ENCODE measurements around the gene TMEM169. TPM values are rescaled to one million over a fixed set of nuclear protein-coding genes. Genes with fewer than 3 reads are reported as not detected.
A peak's percentile ranks its signal among the peaks of the same experiment; 100 is the strongest.

The TMEM169 gene
- total RNA-seq, 1 experiment from 2014 or later, result 0.46 TPM

- intact Hi-C loops (cut with micrococcal nuclease; ENCODE audit: unreplicated experiment), result loop anchor here (5.0 kb wide), 2 partner anchors 82 to 383 kb away; partner anchors contain the start of gene RPL37A
- Histone ChIP-seq H3K9me2 (ENCODE audit: insufficient read depth) (no peaks in the 10 kb centered on the region), H2AFZ (no peak overlapping the region), H3F3A (ENCODE audit: insufficient read depth, low read depth) (peaks cover 49% of the 10 kb centered on the region), H3K36me3 (ENCODE audit: low read depth) (peaks cover 70% of the 10 kb centered on the region), H3K4me3 (no peak overlapping the region), H3K9me3 (ENCODE audit: insufficient read depth, low read depth) (no peaks in the 10 kb centered on the region), H3K4me1 (replicated peaks; ENCODE audit: insufficient read depth) (peaks cover 19% of the 10 kb centered on the region), H3K27me3 (ENCODE audit: insufficient read depth, low read depth) (no peaks in the 10 kb centered on the region), H3K79me2 (ENCODE audit: low read depth) (peaks cover 83% of the 10 kb centered on the region), H4K20me1 (ENCODE audit: insufficient read depth) (peaks cover 22% of the 10 kb centered on the region), H3K4me2 (no peak overlapping the region), H3K27ac (peak overlapping the region; percentile 33; the same call in 1 of the 2 replicates)
- BruUV-seq (replicated peaks), result no TSS peak
- no peak for DNase-seq
- no peak for TF ChIP-seq CTCF (conservative IDR thresholded peaks at IDR 0.05)
- TF ChIP-seq EZH2 (IDR thresholded peaks at IDR 0.05; ENCODE audit: low read depth), result no peak
- ChIA-PET CTCF (interaction anchor here (0.5 to 0.9 kb wide), 6 partner anchors 23 to 1689 kb away, joined by 3 to 5 read pairs (median 3); partner anchors contain the start of genes PECR and TMEM169), POLR2A (ENCODE audit: unreplicated experiment) (interaction anchor here (0.5 to 0.8 kb wide), 5 partner anchors 27 to 384 kb away, joined by 3 to 4 read pairs (median 3); partner anchors contain the start of gene RPL37A)
These were observed 32.6 kb downstream of the TMEM169 start for GRCh38 chr2:216114382-216114713.

- peaks cover 78% of the 10 kb centered on the region for H3K79me2 ChIP-seq (ENCODE audit: low read depth)
- H3K4me3 ChIP-seq, result peak overlapping the region; percentile 76
- ChIA-PET POLR2A (ENCODE audit: unreplicated experiment) (interaction anchor here (0.5 to 0.8 kb wide), 5 partner anchors 26 to 384 kb away, joined by 3 to 4 read pairs (median 3); partner anchors contain the start of gene RPL37A), CTCF (interaction anchor here (0.5 to 0.9 kb wide), 6 partner anchors 23 to 1688 kb away, joined by 3 to 5 read pairs (median 3); partner anchors contain the start of genes PECR and TMEM169)
- H3F3A ChIP-seq (ENCODE audit: insufficient read depth, low read depth), result peaks cover 49% of the 10 kb centered on the region
- peaks cover 75% of the 10 kb centered on the region for H3K36me3 ChIP-seq (ENCODE audit: low read depth)
- peaks cover 19% of the 10 kb centered on the region for H3K4me1 ChIP-seq (replicated peaks; ENCODE audit: insufficient read depth)
- no peaks in the 10 kb centered on the region for H3K9me2 ChIP-seq (ENCODE audit: insufficient read depth)
- peak overlapping the region; percentile 94 for H3K4me2 ChIP-seq
- peak overlapping the region; percentile 97 for H2AFZ ChIP-seq
- intact Hi-C loops (cut with micrococcal nuclease; ENCODE audit: unreplicated experiment), result loop anchor here (5.0 kb wide), 3 partner anchors 42 to 382 kb away; partner anchors contain the start of gene RPL37A
- no TSS peak for BruUV-seq (replicated peaks)
- peaks cover 22% of the 10 kb centered on the region for H4K20me1 ChIP-seq (ENCODE audit: insufficient read depth)
- peak overlapping the region; percentile 81 for H3K27ac ChIP-seq
- no peaks in the 10 kb centered on the region for H3K27me3 ChIP-seq (ENCODE audit: insufficient read depth, low read depth)
- H3K9me3 ChIP-seq (ENCODE audit: insufficient read depth, low read depth), result no peaks in the 10 kb centered on the region
- TF ChIP-seq EZH2 (IDR thresholded peaks at IDR 0.05; ENCODE audit: low read depth), result no peak
- TF ChIP-seq CTCF (conservative IDR thresholded peaks at IDR 0.05), result peak; percentile 99
- DNase-seq, result peak; percentile 96 to 98
These were observed 33.2 kb downstream of the TMEM169 start for GRCh38 chr2:216114714-216115531.

DNA sequence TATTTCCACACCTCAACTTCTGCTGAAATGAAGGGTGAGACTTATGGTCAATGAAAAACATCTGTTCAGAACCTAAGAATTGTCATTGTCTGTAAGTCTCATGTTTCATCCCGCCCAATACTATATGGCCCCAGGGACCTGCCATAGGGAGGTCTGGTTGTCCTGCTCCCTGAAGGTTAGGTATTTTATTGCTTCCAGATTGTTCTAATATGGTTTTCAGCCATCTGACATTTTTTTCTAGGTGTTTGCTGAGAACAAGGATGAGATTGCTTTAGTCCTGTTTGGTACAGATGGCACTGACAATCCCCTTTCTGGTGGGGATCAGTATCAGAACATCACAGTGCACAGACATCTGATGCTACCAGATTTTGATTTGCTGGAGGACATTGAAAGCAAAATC is 34.7 kb downstream of the TMEM169 start:
- BruUV-seq (replicated peaks), result no TSS peak
- no peak overlapping the region for H2AFZ ChIP-seq
- H3K9me2 ChIP-seq (ENCODE audit: insufficient read depth), result no peaks in the 10 kb centered on the region
- intact Hi-C loops (cut with micrococcal nuclease; ENCODE audit: unreplicated experiment), result loop anchor here (5.0 kb wide), 1 partner anchor 41 kb away; no protein-coding TSS in a partner anchor
- TF ChIP-seq EZH2 (IDR thresholded peaks at IDR 0.05; ENCODE audit: low read depth) (no peak), CTCF (conservative IDR thresholded peaks at IDR 0.05) (no peak)
- H3F3A ChIP-seq (ENCODE audit: insufficient read depth, low read depth), result peaks cover 37% of the 10 kb centered on the region
- peaks cover 20% of the 10 kb centered on the region for H4K20me1 ChIP-seq (ENCODE audit: insufficient read depth)
- H3K4me3 ChIP-seq, result no peak overlapping the region
- no peaks in the 10 kb centered on the region for H3K27me3 ChIP-seq (ENCODE audit: insufficient read depth, low read depth)
- no peak overlapping the region for H3K27ac ChIP-seq
- DNase-seq, result no peak
- no peaks in the 10 kb centered on the region for H3K9me3 ChIP-seq (ENCODE audit: insufficient read depth, low read depth)
- H3K36me3 ChIP-seq (ENCODE audit: low read depth), result peaks cover 75% of the 10 kb centered on the region
- POLR2A ChIA-PET (ENCODE audit: unreplicated experiment), result no interaction called here
- CTCF ChIA-PET, result no interaction called here
- no peak overlapping the region for H3K4me2 ChIP-seq
- H3K79me2 ChIP-seq (ENCODE audit: low read depth), result peaks cover 72% of the 10 kb centered on the region
- H3K4me1 ChIP-seq (replicated peaks; ENCODE audit: insufficient read depth), result peaks cover 8% of the 10 kb centered on the region; the same call in 1 of the 2 replicates

Measured in PC-9 (cell line).